ENCODE data around the gene PACRG. TPM values are rescaled to one million over a fixed set of nuclear protein-coding genes. Genes with fewer than 3 reads are reported as not detected.

PACRG gene
- polyA plus RNA-seq, 1 donor from 2014 or later, result 16.6 TPM

DNA sequence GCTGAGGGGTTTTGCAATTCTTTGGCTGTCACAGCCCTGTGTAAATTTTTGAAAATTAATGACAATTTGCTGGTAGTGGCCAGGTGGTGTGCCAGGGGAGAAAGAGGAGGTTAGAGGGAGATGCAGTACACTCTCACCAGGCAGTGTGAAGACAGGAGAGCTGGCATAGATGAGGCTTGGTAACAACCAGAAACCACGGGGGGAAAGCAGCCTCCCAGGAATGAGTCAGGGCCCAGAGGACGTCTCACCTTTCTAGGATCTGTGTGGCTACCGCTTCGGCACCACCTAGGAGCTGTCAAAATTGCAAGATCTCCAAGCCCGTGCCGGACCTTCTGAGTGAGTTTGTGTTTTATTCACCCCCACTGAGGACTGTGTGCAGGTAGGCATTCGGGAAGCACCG, 171.4 kb downstream of the PACRG start:
- no peak overlapping the region for H3K4me3 ChIP-seq (ENCODE audit: low read length)
- H3K4me2 ChIP-seq (ENCODE audit: low read length), result no peak overlapping the region
- TF ChIP-seq, protein P1, sequence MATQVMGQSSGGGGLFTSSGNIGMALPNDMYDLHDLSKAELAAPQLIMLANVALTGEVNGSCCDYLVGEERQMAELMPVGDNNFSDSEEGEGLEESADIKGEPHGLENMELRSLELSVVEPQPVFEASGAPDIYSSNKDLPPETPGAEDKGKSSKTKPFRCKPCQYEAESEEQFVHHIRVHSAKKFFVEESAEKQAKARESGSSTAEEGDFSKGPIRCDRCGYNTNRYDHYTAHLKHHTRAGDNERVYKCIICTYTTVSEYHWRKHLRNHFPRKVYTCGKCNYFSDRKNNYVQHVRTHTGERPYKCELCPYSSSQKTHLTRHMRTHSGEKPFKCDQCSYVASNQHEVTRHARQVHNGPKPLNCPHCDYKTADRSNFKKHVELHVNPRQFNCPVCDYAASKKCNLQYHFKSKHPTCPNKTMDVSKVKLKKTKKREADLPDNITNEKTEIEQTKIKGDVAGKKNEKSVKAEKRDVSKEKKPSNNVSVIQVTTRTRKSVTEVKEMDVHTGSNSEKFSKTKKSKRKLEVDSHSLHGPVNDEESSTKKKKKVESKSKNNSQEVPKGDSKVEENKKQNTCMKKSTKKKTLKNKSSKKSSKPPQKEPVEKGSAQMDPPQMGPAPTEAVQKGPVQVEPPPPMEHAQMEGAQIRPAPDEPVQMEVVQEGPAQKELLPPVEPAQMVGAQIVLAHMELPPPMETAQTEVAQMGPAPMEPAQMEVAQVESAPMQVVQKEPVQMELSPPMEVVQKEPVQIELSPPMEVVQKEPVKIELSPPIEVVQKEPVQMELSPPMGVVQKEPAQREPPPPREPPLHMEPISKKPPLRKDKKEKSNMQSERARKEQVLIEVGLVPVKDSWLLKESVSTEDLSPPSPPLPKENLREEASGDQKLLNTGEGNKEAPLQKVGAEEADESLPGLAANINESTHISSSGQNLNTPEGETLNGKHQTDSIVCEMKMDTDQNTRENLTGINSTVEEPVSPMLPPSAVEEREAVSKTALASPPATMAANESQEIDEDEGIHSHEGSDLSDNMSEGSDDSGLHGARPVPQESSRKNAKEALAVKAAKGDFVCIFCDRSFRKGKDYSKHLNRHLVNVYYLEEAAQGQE (IDR thresholded peaks at IDR 0.05; ENCODE audit: borderline replicate concordance), result no peak
- TF ChIP-seq EZH2 (IDR thresholded peaks at IDR 0.05; ENCODE audit: borderline replicate concordance, insufficient read depth, low read length, poor library complexity, severe bottlenecking), result no peak
- TF ChIP-seq MXI1 (conservative IDR thresholded peaks at IDR 0.05; ENCODE audit: poor library complexity, severe bottlenecking), result no peak
- no peak for TF ChIP-seq EP300 (conservative IDR thresholded peaks at IDR 0.05; ENCODE audit: poor library complexity, severe bottlenecking)
- TF ChIP-seq, protein P2, sequence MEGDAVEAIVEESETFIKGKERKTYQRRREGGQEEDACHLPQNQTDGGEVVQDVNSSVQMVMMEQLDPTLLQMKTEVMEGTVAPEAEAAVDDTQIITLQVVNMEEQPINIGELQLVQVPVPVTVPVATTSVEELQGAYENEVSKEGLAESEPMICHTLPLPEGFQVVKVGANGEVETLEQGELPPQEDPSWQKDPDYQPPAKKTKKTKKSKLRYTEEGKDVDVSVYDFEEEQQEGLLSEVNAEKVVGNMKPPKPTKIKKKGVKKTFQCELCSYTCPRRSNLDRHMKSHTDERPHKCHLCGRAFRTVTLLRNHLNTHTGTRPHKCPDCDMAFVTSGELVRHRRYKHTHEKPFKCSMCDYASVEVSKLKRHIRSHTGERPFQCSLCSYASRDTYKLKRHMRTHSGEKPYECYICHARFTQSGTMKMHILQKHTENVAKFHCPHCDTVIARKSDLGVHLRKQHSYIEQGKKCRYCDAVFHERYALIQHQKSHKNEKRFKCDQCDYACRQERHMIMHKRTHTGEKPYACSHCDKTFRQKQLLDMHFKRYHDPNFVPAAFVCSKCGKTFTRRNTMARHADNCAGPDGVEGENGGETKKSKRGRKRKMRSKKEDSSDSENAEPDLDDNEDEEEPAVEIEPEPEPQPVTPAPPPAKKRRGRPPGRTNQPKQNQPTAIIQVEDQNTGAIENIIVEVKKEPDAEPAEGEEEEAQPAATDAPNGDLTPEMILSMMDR (IDR thresholded peaks at IDR 0.05; ENCODE audit: poor library complexity, severe bottlenecking), result no peak
- no peak for TF ChIP-seq SMC3 (conservative IDR thresholded peaks at IDR 0.05; ENCODE audit: poor library complexity)
- TF ChIP-seq POLR2AphosphoS5 (IDR thresholded peaks at IDR 0.05), result no peak
- TF ChIP-seq TAF1 (IDR thresholded peaks at IDR 0.05; ENCODE audit: low read depth), result no peak
- no peak for TF ChIP-seq RAD21 (conservative IDR thresholded peaks at IDR 0.05)
- H3K36me3 ChIP-seq (ENCODE audit: insufficient read depth, low read length), result no peaks in the 10 kb centered on the region
- no peak overlapping the region for H3K27ac ChIP-seq (ENCODE audit: low read length)
- H4K20me1 ChIP-seq (ENCODE audit: insufficient read depth), result no peaks in the 10 kb centered on the region
- H3K9me3 ChIP-seq (ENCODE audit: low read length), result no peaks in the 10 kb centered on the region
- H3K9me2 ChIP-seq (ENCODE audit: insufficient read depth, low read length), result no peaks in the 10 kb centered on the region
- H2AFZ ChIP-seq (ENCODE audit: low read depth, low read length), result no peak overlapping the region
- H3K79me2 ChIP-seq (replicated peaks; ENCODE audit: insufficient read depth, low read length), result no peaks in the 10 kb centered on the region
- H3K27me3 ChIP-seq (ENCODE audit: insufficient read depth, low read depth, low read length), result no peaks in the 10 kb centered on the region
- no peaks in the 10 kb centered on the region for H3F3A ChIP-seq (ENCODE audit: insufficient read depth, low read length, poor library complexity, severe bottlenecking)
- no peak overlapping the region for H3K9ac ChIP-seq (ENCODE audit: low read length)

DNA sequence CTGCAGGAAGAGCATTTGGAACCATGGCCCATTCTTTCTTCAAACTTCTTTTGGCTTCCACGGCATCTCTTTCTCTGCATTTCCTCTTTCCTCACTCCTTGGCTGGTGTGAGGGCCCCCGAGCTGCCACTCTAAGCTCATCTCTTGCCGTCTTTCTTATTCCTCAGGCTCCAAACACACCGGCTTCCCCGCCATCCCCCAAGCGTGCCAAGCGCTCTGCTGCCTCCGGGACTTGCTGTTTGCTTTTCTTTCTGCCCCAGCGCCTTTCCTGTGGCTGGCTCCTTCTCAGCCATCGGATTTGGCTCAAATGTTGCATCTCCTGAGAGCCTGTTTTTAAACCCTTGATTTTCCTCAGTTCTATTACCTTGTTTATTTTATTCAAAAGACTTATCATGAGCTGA, 172.7 kb downstream of the PACRG start:
- H3K79me2 ChIP-seq (replicated peaks; ENCODE audit: insufficient read depth, low read length), result no peaks in the 10 kb centered on the region
- no peaks in the 10 kb centered on the region for H3K9me3 ChIP-seq (ENCODE audit: low read length)
- no peak overlapping the region for H3K4me3 ChIP-seq (ENCODE audit: low read length)
- no peaks in the 10 kb centered on the region for H4K20me1 ChIP-seq (ENCODE audit: insufficient read depth)
- no peak overlapping the region for H3K4me2 ChIP-seq (ENCODE audit: low read length)
- no peak overlapping the region for H3K27ac ChIP-seq (ENCODE audit: low read length)
- H3K36me3 ChIP-seq (ENCODE audit: insufficient read depth, low read length), result no peaks in the 10 kb centered on the region
- H3K9me2 ChIP-seq (ENCODE audit: insufficient read depth, low read length), result no peaks in the 10 kb centered on the region
- H3K27me3 ChIP-seq (ENCODE audit: insufficient read depth, low read depth, low read length), result no peaks in the 10 kb centered on the region
- no peaks in the 10 kb centered on the region for H3F3A ChIP-seq (ENCODE audit: insufficient read depth, low read length, poor library complexity, severe bottlenecking)
- no peak overlapping the region for H2AFZ ChIP-seq (ENCODE audit: low read depth, low read length)
- H3K9ac ChIP-seq (ENCODE audit: low read length), result no peak overlapping the region
- no peak for TF ChIP-seq RAD21 (conservative IDR thresholded peaks at IDR 0.05)
- TF ChIP-seq, protein P1 (IDR thresholded peaks at IDR 0.05; ENCODE audit: borderline replicate concordance), result no peak
- no peak for TF ChIP-seq EP300 (conservative IDR thresholded peaks at IDR 0.05; ENCODE audit: poor library complexity, severe bottlenecking)
- TF ChIP-seq, protein P2 (IDR thresholded peaks at IDR 0.05; ENCODE audit: poor library complexity, severe bottlenecking), result no peak
- no peak for TF ChIP-seq EZH2 (IDR thresholded peaks at IDR 0.05; ENCODE audit: borderline replicate concordance, insufficient read depth, low read length, poor library complexity, severe bottlenecking)
- no peak for TF ChIP-seq POLR2AphosphoS5 (IDR thresholded peaks at IDR 0.05)
- TF ChIP-seq MXI1 (conservative IDR thresholded peaks at IDR 0.05; ENCODE audit: poor library complexity, severe bottlenecking), result no peak
- TF ChIP-seq TAF1 (IDR thresholded peaks at IDR 0.05; ENCODE audit: low read depth), result no peak
- no peak for TF ChIP-seq SMC3 (conservative IDR thresholded peaks at IDR 0.05; ENCODE audit: poor library complexity)

Data from neural cell (in vitro differentiated cells).